ENCODE measurements around the gene CAMK1D.
"Not testable (repeated sequence)": the region's sequence is repeated elsewhere in the genome, so short reads cannot be mapped to it uniquely, and the experiment has no call there.

DNA sequence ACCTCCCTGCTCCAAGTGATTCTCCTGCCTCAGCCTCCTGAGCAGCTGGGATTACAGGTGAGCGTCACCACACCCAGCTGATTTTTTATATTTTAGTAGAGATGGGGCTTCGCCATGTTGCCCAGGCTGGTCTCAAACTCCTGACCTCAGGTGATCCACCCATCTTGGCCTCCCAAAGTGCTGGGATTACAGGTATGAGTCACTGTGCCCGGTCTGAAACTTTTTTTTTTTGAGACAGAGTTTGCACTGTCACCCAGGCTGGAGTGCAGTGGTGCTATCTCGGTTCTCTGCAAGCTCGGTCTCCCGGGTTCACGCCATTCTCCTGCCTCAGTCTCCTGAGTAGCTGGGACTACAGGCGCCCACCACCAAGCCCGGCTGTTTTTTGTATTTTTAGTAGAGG, 21.0 kb upstream of the CAMK1D start:
- TF ChIP-seq, protein P1, sequence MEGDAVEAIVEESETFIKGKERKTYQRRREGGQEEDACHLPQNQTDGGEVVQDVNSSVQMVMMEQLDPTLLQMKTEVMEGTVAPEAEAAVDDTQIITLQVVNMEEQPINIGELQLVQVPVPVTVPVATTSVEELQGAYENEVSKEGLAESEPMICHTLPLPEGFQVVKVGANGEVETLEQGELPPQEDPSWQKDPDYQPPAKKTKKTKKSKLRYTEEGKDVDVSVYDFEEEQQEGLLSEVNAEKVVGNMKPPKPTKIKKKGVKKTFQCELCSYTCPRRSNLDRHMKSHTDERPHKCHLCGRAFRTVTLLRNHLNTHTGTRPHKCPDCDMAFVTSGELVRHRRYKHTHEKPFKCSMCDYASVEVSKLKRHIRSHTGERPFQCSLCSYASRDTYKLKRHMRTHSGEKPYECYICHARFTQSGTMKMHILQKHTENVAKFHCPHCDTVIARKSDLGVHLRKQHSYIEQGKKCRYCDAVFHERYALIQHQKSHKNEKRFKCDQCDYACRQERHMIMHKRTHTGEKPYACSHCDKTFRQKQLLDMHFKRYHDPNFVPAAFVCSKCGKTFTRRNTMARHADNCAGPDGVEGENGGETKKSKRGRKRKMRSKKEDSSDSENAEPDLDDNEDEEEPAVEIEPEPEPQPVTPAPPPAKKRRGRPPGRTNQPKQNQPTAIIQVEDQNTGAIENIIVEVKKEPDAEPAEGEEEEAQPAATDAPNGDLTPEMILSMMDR (IDR thresholded peaks at IDR 0.05), result not testable (repeated sequence)
- not testable (repeated sequence) for TF ChIP-seq POLR2A (IDR thresholded peaks at IDR 0.05); POLR2AphosphoS5 (IDR thresholded peaks at IDR 0.05; ENCODE audit: insufficient read depth in 1 of 2, low read depth in 1 of 2)
